HepG2 (cell line): ENCODE data around the gene NUB1. TPM values are rescaled to one million over a fixed set of nuclear protein-coding genes. Genes with fewer than 3 reads are reported as not detected.

ENCODE experiments used
- ATAC-seq: fragments of 200-7000 bp; cut with Tn5 transposase; 3 replicates; pipeline ENCODE4 v1.9.1; 2020; ENCODE audit warnings: mild to moderate bottlenecking, moderate library complexity
- BruUV-seq: library from RNA; stranded (reverse); fragments of 400-500 nt; replicated peaks from 2 replicates; lab custom pipeline; 2021; lab: Mats Ljungman, UMichigan
- CTCF ChIA-PET: fragments of 300-600 bp; formaldehyde crosslinking; extraction: SDS; loops from one replicate; lab custom pipeline; 2021; ENCODE audit warnings: low total read pairs, inconsistent platforms, low intra/inter-chr PET ratio; lab: Yijun Ruan, JAX
- POLR2A ChIA-PET: fragments of 350-600 bp; sonication (Branson Sonifier 250); formaldehyde crosslinking; loops from one replicate; lab custom pipeline; 2020; ENCODE audit warnings: antibody characterized with exemption, inconsistent platforms; lab: Yijun Ruan, JAX
- DNase-seq: peaks from one replicate; pipeline ENCODE4 v3.0.0-alpha.2; 2015; ENCODE audit warnings: low spot score
- FAIRE-seq: peaks from 3 replicates; lab custom pipeline; 2011; peaks lifted over from hg19 to GRCh38; lab: Jason Lieb, UNC
- H2AFZ ChIP-seq: one replicate; pipeline ENCODE4 v1.6.1; 2011; ENCODE audit warnings: low read length, inconsistent platforms
- H3K27ac ChIP-seq: fragments of 300-600 bp; 3 replicates; pipeline ENCODE4 v1.8.0; 2011; ENCODE audit warnings: mixed run types, mild to moderate bottlenecking, mixed read lengths, low read length, inconsistent platforms; ENCODE audit not compliant: insufficient read depth; ENCODE audit errors: extremely low read length
- H3K27me3 ChIP-seq, 2 experiments: fragments of 200-600 bp in 1 of 2; 2 replicates in 1 of 2; 3 replicates in 1 of 2; pipeline versions ENCODE4 v1.6.0 to v1.8.0; 2011; ENCODE audit warnings: low read length in 2 of 2, mild to moderate bottlenecking in 2 of 2, moderate library complexity in 2 of 2, inconsistent platforms in 1 of 2; ENCODE audit not compliant: insufficient read depth in 2 of 2, control insufficient read depth in 1 of 2
- H3K36me3 ChIP-seq, 2 experiments: fragments of 200-600 bp in 1 of 2; replicated peaks in 1 of 2; 2 replicates in 1 of 2; 3 replicates in 1 of 2; pipeline versions ENCODE4 v1.5.1 to v1.8.0; 2011; ENCODE audit warnings: low read length in 2 of 2, inconsistent platforms in 1 of 2; ENCODE audit not compliant: insufficient read depth in 2 of 2, control insufficient read depth in 1 of 2
- H3K4me1 ChIP-seq: 2 replicates; pipeline ENCODE4 v1.5.1; 2012; ENCODE audit warnings: low read length, inconsistent platforms; ENCODE audit not compliant: insufficient read depth
- H3K4me2 ChIP-seq: 2 replicates; pipeline ENCODE4 v1.6.0; 2011; ENCODE audit warnings: low read depth, low read length, inconsistent platforms
- H3K4me3 ChIP-seq, 3 experiments: fragments of 200-600 bp in 1 of 3; sonication (generic), shearing (Covaris generic) in 1 of 3; replicated peaks in 1 of 3; 2 replicates each; pipeline ENCODE4 v1.5.1; 2011 to 2016; ENCODE audit warnings: low read length in 3 of 3, inconsistent platforms in 2 of 3, low read depth in 2 of 3, mild to moderate bottlenecking in 2 of 3, control low read depth in 1 of 3, mixed read lengths in 1 of 3; ENCODE audit not compliant: insufficient read depth in 1 of 3
- H3K79me2 ChIP-seq: one replicate; pipeline ENCODE4 v1.6.1; 2011; ENCODE audit warnings: low read length, inconsistent platforms; ENCODE audit not compliant: insufficient read depth
- H3K9ac ChIP-seq: 2 replicates; pipeline ENCODE4 v1.6.0; 2011; ENCODE audit warnings: mild to moderate bottlenecking, low read depth, low read length, inconsistent platforms; ENCODE audit not compliant: insufficient read depth
- H3K9me3 ChIP-seq: 2 replicates; pipeline ENCODE4 v1.5.1; 2012; ENCODE audit warnings: mild to moderate bottlenecking, low read length
- H4K20me1 ChIP-seq: 2 replicates; pipeline ENCODE4 v1.6.0; 2011; ENCODE audit warnings: inconsistent platforms, mild to moderate bottlenecking, low read length, moderate library complexity; ENCODE audit not compliant: insufficient read depth
- SMC3 ChIP-seq: IDR thresholded peaks from 2 replicates; pipeline ENCODE4 v1.6.1; 2011; ENCODE audit warnings: low read length, improper control_type of control experiment
- THAP11 ChIP-seq: IDR thresholded peaks from 2 replicates; pipeline ENCODE4 v1.6.1; 2016; ENCODE audit warnings: missing biosample characterization, missing genetic modification reagents
- ZNF326 ChIP-seq: sonication (generic); formaldehyde crosslinking; IDR thresholded peaks from 2 replicates; pipeline ENCODE4 v1.4.0; 2020; ENCODE audit warnings: missing genetic modification reagents, borderline replicate concordance
- ZNF572 ChIP-seq: sonication (generic); formaldehyde crosslinking; IDR thresholded peaks from 2 replicates; pipeline ENCODE4 v1.5.1; 2020; ENCODE audit warnings: mild to moderate bottlenecking, missing genetic modification reagents
- ZNF574 ChIP-seq: sonication (generic); formaldehyde crosslinking; IDR thresholded peaks from 2 replicates; pipeline ENCODE4 v1.4.0; 2020; ENCODE audit warnings: missing genetic modification reagents
- ZNF687 ChIP-seq: sonication (generic); formaldehyde crosslinking; IDR thresholded peaks from 2 replicates; pipeline ENCODE4 v1.5.1; 2020; ENCODE audit warnings: mild to moderate bottlenecking, missing genetic modification reagents, moderate library complexity
- ZSCAN29 ChIP-seq: sonication (generic); formaldehyde crosslinking; conservative IDR thresholded peaks from 2 replicates; pipeline ENCODE4 v1.4.0; 2020; ENCODE audit warnings: mild to moderate bottlenecking, missing genetic modification reagents
- WGBS: methylation state at CpG from one replicate; pipeline ENCODE4 v1.1.6; 2017; ENCODE audit warnings: low lambda C conversion rate; 5-methylcytosine and 5-hydroxymethylcytosine counted together
- in situ Hi-C: cut with HindIII; loops from 2 replicates; pipeline ENCODE4 v1.10.0; 2017; ENCODE audit warnings: low pct_unique_long_range_greater_than_20kb; ENCODE audit not compliant: extremely low pct_ligation_motif_present
- intact Hi-C: fragments of 100-400 bp; cut with micrococcal nuclease; formaldehyde crosslinking; loops from one replicate; pipeline ENCODE4 v1.10.0; 2022; ENCODE audit not compliant: unreplicated experiment
- polyA plus RNA-seq, 8 experiments: library from polyadenylated mRNA; depleted of rRNA in 3 of 8; stranded (reverse) in 7 of 8; unstranded in 1 of 8; fragments of >200 nt; fragmentation: Illumina TruSeq in 4 of 8; extraction: Trizol in 4 of 8; gene quantifications; 2 replicates each; pipeline versions ENCODE4 v1.2.1 to v1.2.3, GENCODE V29; 2011 to 2016; ENCODE audit warnings: low read depth in 4 of 8, missing spikeins in 1 of 8, mixed read lengths in 1 of 8; ENCODE audit not compliant: insufficient read depth in 1 of 8
- total RNA-seq, 5 experiments: library from RNA; depleted of rRNA; stranded (reverse); fragments of >200 nt; fragmentation: Illumina TruSeq; extraction: Trizol; gene quantifications; 2 replicates each; pipeline ENCODE4 v1.2.3, GENCODE V29; 2016; ENCODE audit warnings: low read depth in 1 of 5

The NUB1 gene
- total and polyA plus RNA-seq, 2 of the 13 experiments (the other 11 are each of a cell fraction or from before 2014, with no cell fraction given), result 27.1 to 37.0 TPM

GRCh38 chr7:151334628-151335027, 7.0 kb upstream of the NUB1 start:
- no TSS peak for BruUV-seq
- ChIA-PET POLR2A (no interaction called here), CTCF (no interaction called here)
- H3K27ac ChIP-seq, result no peak overlapping the region
- TF ChIP-seq ZSCAN29 (CRISPR knock-in tag) (no peak), ZNF572 (no peak), SMC3 (no peak), ZNF326 (CRISPR knock-in tag) (no peak), ZNF574 (no peak), ZNF687 (CRISPR knock-in tag) (no peak), THAP11 (CRISPR knock-in tag) (no peak)
- no peak overlapping the region for H3K4me3 ChIP-seq
- no peak overlapping the region for H3K9ac ChIP-seq
- FAIRE-seq (no peak), ATAC-seq (no peak), DNase-seq (no peak)
- WGBS, result 6% methylated on average over 1 of the region's 1 CpG
- no peaks in the 10 kb centered on the region for H3K36me3 ChIP-seq
- no peaks in the 10 kb centered on the region for H4K20me1 ChIP-seq
- no peaks in the 10 kb centered on the region for H3K79me2 ChIP-seq
- intact Hi-C loops, result no loop called here
- peaks cover 26% of the 10 kb centered on the region for H3K4me1 ChIP-seq
- no peak overlapping the region for H3K4me2 ChIP-seq
- no peaks in the 10 kb centered on the region for H3K9me3 ChIP-seq
- H2AFZ ChIP-seq, result no peak overlapping the region
- H3K27me3 ChIP-seq, result peaks cover 1 to 5% of the 10 kb centered on the region in 2 experiments; a peak in 2 of 5 replicates
- in situ Hi-C loops, result no loop called here
